ENCODE measurements around the gene OR10A6.

GRCh38 chr11:7890417-7891172 is 40.5 kb downstream of the OR10A6 start:
- TF ChIP-seq CTCF (IDR thresholded peaks at IDR 0.05): no peak
- TF ChIP-seq POLR2A (IDR thresholded peaks at IDR 0.05): no peak
